Kidney (tissue), 14 donors: ENCODE data around the gene SLC6A3. TPM values are rescaled to one million over a fixed set of nuclear protein-coding genes. Genes with fewer than 3 reads are reported as not detected.

ENCODE experiments used
- DNase-seq, 5 donors: peaks; one replicate each; pipeline ENCODE4 v3.0.0-alpha.2; 2013 to 2020
- FAIRE-seq: peaks from 2 replicates; lab custom pipeline; 2012; peaks lifted over from hg19 to GRCh38; lab: Jason Lieb, UNC
- H3K27ac ChIP-seq, 2 donors: one replicate each; pipeline ENCODE4 v1.7.0; 2013; ENCODE audit warnings: low read depth in 2 of 2, low read length in 2 of 2, inconsistent platforms in 1 of 2
- H3K27me3 ChIP-seq: one replicate; pipeline ENCODE4 v1.7.1; 2013; ENCODE audit warnings: low read length, inconsistent platforms; ENCODE audit not compliant: control insufficient read depth, insufficient read depth
- H3K36me3 ChIP-seq, 3 donors: one replicate each; pipeline versions ENCODE4 v1.7.0 to v1.7.1; 2013; ENCODE audit warnings: low read length in 3 of 3, control low read depth in 1 of 3, inconsistent platforms in 1 of 3; ENCODE audit not compliant: insufficient read depth in 3 of 3, control insufficient read depth in 2 of 3
- H3K4me1 ChIP-seq, 3 donors: one replicate each; pipeline versions ENCODE4 v1.7.0 to v1.7.1; 2013; ENCODE audit warnings: low read length in 3 of 3, inconsistent platforms in 1 of 3, low read depth in 1 of 3; ENCODE audit not compliant: control insufficient read depth in 2 of 3, insufficient read depth in 2 of 3
- H3K4me3 ChIP-seq, 3 donors: one replicate each; pipeline versions ENCODE4 v1.7.0 to v1.8.1; 2013; ENCODE audit warnings: low read length in 3 of 3, control low read depth in 1 of 3, inconsistent platforms in 1 of 3
- H3K9ac ChIP-seq, 3 donors: one replicate each; pipeline versions ENCODE4 v1.7.0 to v1.7.1; 2013; ENCODE audit warnings: low read length in 3 of 3, control low read depth in 1 of 3, inconsistent platforms in 1 of 3
- H3K9me3 ChIP-seq, 3 donors: one replicate each; pipeline versions ENCODE4 v1.7.0 to v1.7.1; 2013; ENCODE audit warnings: low read length in 3 of 3, control low read depth in 1 of 3, inconsistent platforms in 1 of 3; ENCODE audit not compliant: control insufficient read depth in 2 of 3, insufficient read depth in 1 of 3
- CTCF ChIP-seq: IDR thresholded peaks from 3 replicates; pipeline ENCODE4 v1.5.1; 2012; ENCODE audit warnings: mild to moderate bottlenecking, moderate library complexity, borderline replicate concordance; ENCODE audit not compliant: insufficient read depth; ENCODE audit errors: extremely low read depth
- intact Hi-C: fragments of 100-400 bp; cut with DNase I; formaldehyde crosslinking; loops from one replicate; pipeline ENCODE4 v1.11.1; 2022
- polyA plus RNA-seq: library from polyadenylated mRNA; stranded (reverse); fragments of 350-450 nt; fragmentation: Illumina TruSeq; extraction: RNeasy Lipid Tissue Mini Kit (QIAGEN cat#74804); gene quantifications from one replicate; pipeline ENCODE4 v1.2.3, GENCODE V29; 2014; ENCODE audit warnings: low read depth, low replicate concordance; ENCODE audit not compliant: insufficient read depth
- total RNA-seq: library from RNA; stranded (reverse); fragmentation: NEBNext Ultra II Directional; extraction: Animal tissue kit (Norgen Biotek cat#: 25700); gene quantifications from one replicate; pipeline ENCODE4 v1.2.1, GENCODE V29; 2021
- donor health status: control.
- donor health status: control.
- donor health status: control.
- donor health status: control.
- donor health status: control.
- donor health status: DM: yes; HTN: yes; CAD: no.
- donor health status: Normal renal cell carcinoma (clear cell type).

Gene SLC6A3
- total and polyA plus RNA-seq, 2 donors from 2014 or later: 0.09 to 0.54 TPM

- intact Hi-C loops: no loop called here
- peak in 1 of 5 donors; percentile 55 for DNase-seq
- Histone ChIP-seq H3K4me1 (no peaks in the 10 kb centered on the region), H3K4me3 (no peak overlapping the region), H3K9ac (no peak overlapping the region), H3K36me3 (no peaks in the 10 kb centered on the region), H3K27ac (no peak overlapping the region), H3K27me3 (no peaks in the 10 kb centered on the region), H3K9me3 (no peaks in the 10 kb centered on the region)
- TF ChIP-seq CTCF: no peak
- FAIRE-seq: no peak
These were observed 50.1 kb downstream of the SLC6A3 start for GRCh38 chr5:1394881-1395860.

- Histone ChIP-seq H3K27ac (no peak overlapping the region), H3K9me3 (no peaks in the 10 kb centered on the region), H3K27me3 (no peaks in the 10 kb centered on the region), H3K9ac (no peak overlapping the region), H3K4me3 (no peak overlapping the region), H3K4me1 (no peaks in the 10 kb centered on the region), H3K36me3 (no peaks in the 10 kb centered on the region)
- no peak for TF ChIP-seq CTCF
- FAIRE-seq: no peak
- intact Hi-C loops: no loop called here
- peak in 2 of 5 donors; percentile 5 to 49 for DNase-seq
These were observed 51.4 kb downstream of the SLC6A3 start for GRCh38 chr5:1393571-1394501.

- H3K27me3 ChIP-seq: peaks cover 2% of the 10 kb centered on the region
- TF ChIP-seq CTCF: no peak
- FAIRE-seq (no peak), DNase-seq (peak in 1 of 5 donors; percentile 58)
- H3K9me3 ChIP-seq: no peaks in the 10 kb centered on the region
- no peaks in the 10 kb centered on the region for H3K36me3 ChIP-seq
- no peak overlapping the region for H3K27ac ChIP-seq
- no peaks in the 10 kb centered on the region for H3K4me1 ChIP-seq
- no peak overlapping the region for H3K9ac ChIP-seq
- no peak overlapping the region for H3K4me3 ChIP-seq
- intact Hi-C loops: no loop called here
These were observed 52.3 kb downstream of the SLC6A3 start for GRCh38 chr5:1392801-1393565.
